HG03432 (cell line): ENCODE results near the gene KLK10.
"Not testable (repeated sequence)": the region's sequence is repeated elsewhere in the genome, so short reads cannot be mapped to it uniquely, and the experiment has no call there.

Experiments
- ATAC-seq: cut with Tn5 transposase; IDR thresholded peaks from one replicate; pipeline ENCODE4 v1.9.1; 2021; ENCODE audit warnings: mild to moderate bottlenecking, moderate library complexity; ENCODE audit not compliant: unreplicated experiment

The KLK10 gene

DNA sequence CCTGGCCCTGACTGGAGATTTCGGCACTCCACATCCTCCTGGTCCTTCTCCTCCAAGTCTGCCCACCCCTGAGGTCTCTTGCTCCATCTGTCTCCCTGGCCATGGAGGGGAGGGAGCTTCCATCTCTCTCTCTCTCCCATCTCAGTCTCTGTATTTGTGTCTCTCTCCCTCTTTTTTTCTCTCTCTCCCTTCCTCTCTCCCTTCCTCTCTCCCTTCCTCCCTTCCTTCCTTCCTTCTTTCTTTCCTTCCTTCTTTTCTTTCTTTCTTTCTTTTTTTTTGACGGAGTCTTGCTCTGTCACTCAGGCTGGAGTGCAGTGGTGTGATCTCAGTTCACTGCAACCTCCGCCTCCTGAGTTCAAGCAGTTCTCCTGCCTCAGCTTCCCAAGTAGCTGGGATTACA is 49.7 kb downstream of the KLK10 start:
- not testable (repeated sequence) for ATAC-seq

- no peak for ATAC-seq
These were observed 50.1 kb downstream of the KLK10 start, which contains the start of gene KLK6 for GRCh38 chr19:50969413-50969760. KLK6 (minus strand) TSS chr19:50969591; CDS start chr19:50968104, 1,487 bp downstream.

- ATAC-seq, result no peak
These were observed 50.6 kb downstream of the KLK10 start for GRCh38 chr19:50968716-50969412.

DNA sequence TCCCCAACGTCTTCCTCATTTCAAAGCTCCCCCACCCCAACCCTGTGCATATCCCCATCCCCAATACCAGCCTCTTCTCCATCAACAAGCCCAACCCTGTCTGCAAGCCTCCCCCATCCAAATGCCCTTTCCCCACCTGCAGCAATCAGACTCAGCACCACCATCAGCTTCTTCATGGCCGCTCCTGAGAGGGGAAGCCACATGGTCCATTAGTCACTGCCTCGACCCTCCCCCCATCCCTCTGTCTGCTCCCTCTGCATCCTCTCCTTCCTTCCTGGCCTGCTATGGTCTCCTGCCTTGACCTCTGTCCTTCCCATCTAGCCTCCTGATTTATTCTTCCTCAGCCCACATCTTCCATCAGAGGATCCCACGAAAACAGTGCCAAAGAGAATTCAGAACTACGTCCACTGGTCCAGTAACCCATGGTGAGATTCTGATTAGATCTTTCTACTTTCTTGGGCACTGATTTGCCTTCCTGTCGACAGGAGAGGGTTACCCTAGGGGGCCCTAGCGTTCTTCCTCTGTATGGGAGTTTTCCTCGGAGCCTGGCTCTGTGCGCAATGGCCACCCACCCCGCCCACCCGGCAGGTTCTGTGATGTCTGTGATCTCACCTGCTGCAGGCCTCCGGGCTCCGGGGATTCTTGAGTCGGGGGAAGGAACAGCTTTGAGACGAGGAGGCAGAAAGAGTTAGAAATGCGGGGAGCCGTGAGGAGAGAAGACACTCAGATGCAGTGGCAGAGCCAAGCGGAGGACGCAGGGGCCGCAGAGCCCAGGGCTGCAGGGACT is 51.4 kb downstream of the KLK10 start:
- ATAC-seq, result no peak

GRCh38 chr19:50964266-50964665 is 55.2 kb downstream of the KLK10 start:
- no peak for ATAC-seq

DNA sequence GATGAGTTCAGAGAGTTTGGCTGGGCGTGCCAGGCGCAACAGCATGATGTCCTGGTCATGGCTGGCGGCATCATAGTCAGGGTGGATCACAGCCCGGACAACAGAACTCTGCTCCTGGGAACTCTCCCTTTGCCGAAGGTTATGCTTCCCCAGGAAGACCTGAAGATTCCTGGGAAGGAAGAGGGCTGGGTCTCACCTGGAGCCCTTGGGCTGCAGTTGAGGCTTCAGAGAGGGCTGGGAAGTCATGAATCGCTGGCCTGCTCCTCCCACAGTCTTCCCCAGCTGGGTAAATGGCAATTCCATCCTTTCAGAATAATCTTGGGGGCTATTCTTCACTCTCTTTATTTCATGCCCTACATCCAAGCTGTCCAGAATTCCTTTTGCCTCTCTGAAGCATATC is 56.1 kb downstream of the KLK10 start:
- ATAC-seq, result no peak
